Endothelial cell of umbilical vein (primary cell): ENCODE data around the gene PIK3CB. TPM values are rescaled to one million over a fixed set of nuclear protein-coding genes. Genes with fewer than 3 reads are reported as not detected.

Experiments
- BruUV-seq: library from RNA; stranded (reverse); fragments of 400-500 nt; replicated peaks from 2 replicates; lab custom pipeline; 2021; lab: Mats Ljungman, UMichigan
- CTCF ChIA-PET: fragments of 300-600, 350-600 bp; sonication (Branson Sonifier 250); formaldehyde crosslinking; loops from one replicate; lab custom pipeline; 2021; ENCODE audit warnings: antibody characterized with exemption, inconsistent platforms; lab: Charles Lee
- POLR2A ChIA-PET: fragments of 300-600, 350-600 bp; sonication (Branson Sonifier 250); formaldehyde crosslinking; loops from one replicate; lab custom pipeline; 2021; ENCODE audit warnings: antibody characterized with exemption, inconsistent platforms; lab: Charles Lee
- DNase-seq: peaks from one replicate; pipeline ENCODE4 v3.0.0-alpha.2; 2011; ENCODE audit warnings: low read depth, low spot score
- FAIRE-seq: peaks from 2 replicates; lab custom pipeline; 2011; peaks lifted over from hg19 to GRCh38; lab: Jason Lieb, UNC
- H2AFZ ChIP-seq: 2 replicates; pipeline ENCODE4 v1.6.0; 2012; ENCODE audit warnings: low read depth, low read length, control low read depth, inconsistent platforms
- H3K27ac ChIP-seq: 2 replicates; pipeline ENCODE4 v1.5.1; 2011; ENCODE audit warnings: low read depth, mild to moderate bottlenecking, control low read depth, low read length, moderate library complexity; ENCODE audit not compliant: insufficient read depth
- H3K27me3 ChIP-seq, 2 experiments: 2 replicates each; pipeline versions ENCODE4 v1.6.0 to v1.6.1; 2011; ENCODE audit warnings: low read length in 2 of 2, mixed read lengths in 1 of 2; ENCODE audit not compliant: control insufficient read depth in 2 of 2, insufficient read depth in 2 of 2
- H3K36me3 ChIP-seq, 2 experiments: 2 replicates in 1 of 2; 3 replicates in 1 of 2; pipeline ENCODE4 v1.5.1; 2011; ENCODE audit warnings: low read length in 2 of 2, mild to moderate bottlenecking in 1 of 2, moderate library complexity in 1 of 2; ENCODE audit not compliant: control insufficient read depth in 2 of 2, insufficient read depth in 2 of 2; ENCODE audit errors: extremely low read depth in 1 of 2
- H3K4me1 ChIP-seq: 3 replicates; pipeline ENCODE4 v1.5.1; 2011; ENCODE audit warnings: mild to moderate bottlenecking, low read length; ENCODE audit not compliant: control insufficient read depth, insufficient read depth; ENCODE audit errors: extremely low read depth
- H3K4me2 ChIP-seq: 2 replicates; pipeline ENCODE4 v1.6.1; 2011; ENCODE audit warnings: low read length, control low read depth, mixed read lengths; ENCODE audit not compliant: insufficient read depth
- H3K4me3 ChIP-seq, 3 experiments: fragments of 200-600 bp in 1 of 3; sonication (generic), shearing (Covaris generic) in 1 of 3; replicated peaks in 1 of 3; 2 replicates each; pipeline ENCODE4 v1.5.1; 2011 to 2016; ENCODE audit warnings: control low read depth in 3 of 3, low read length in 3 of 3, mild to moderate bottlenecking in 2 of 3, inconsistent platforms in 1 of 3, low read depth in 1 of 3, moderate library complexity in 1 of 3; ENCODE audit not compliant: insufficient read depth in 1 of 3
- H3K79me2 ChIP-seq: 2 replicates; pipeline ENCODE4 v1.6.0; 2012; ENCODE audit warnings: low read length, inconsistent platforms; ENCODE audit not compliant: control insufficient read depth, insufficient read depth
- H3K9ac ChIP-seq: replicated peaks from 2 replicates; pipeline ENCODE3; 2011; ENCODE audit warnings: low read length, control low read depth; ENCODE audit not compliant: insufficient read depth; ENCODE audit errors: extremely low read depth
- H3K9me1 ChIP-seq: replicated peaks from 3 replicates; pipeline ENCODE4 v1.6.0; 2011; ENCODE audit warnings: mild to moderate bottlenecking, low read length; ENCODE audit not compliant: control insufficient read depth, insufficient read depth; ENCODE audit errors: extremely low read depth
- H3K9me3 ChIP-seq: replicated peaks from 2 replicates; pipeline ENCODE4 v1.5.1; 2012; ENCODE audit warnings: low read length, inconsistent platforms; ENCODE audit not compliant: control insufficient read depth, insufficient read depth
- H4K20me1 ChIP-seq: replicated peaks from 2 replicates; pipeline ENCODE3; 2011; ENCODE audit warnings: mild to moderate bottlenecking, low read length; ENCODE audit not compliant: control insufficient read depth, insufficient read depth; ENCODE audit errors: extremely low read depth
- EZH2 ChIP-seq: IDR thresholded peaks from 2 replicates; pipeline ENCODE4 v1.6.1; 2012; ENCODE audit warnings: borderline replicate concordance, low read depth, mild to moderate bottlenecking, moderate library complexity, low read length, inconsistent platforms; ENCODE audit not compliant: severe bottlenecking
- JUN ChIP-seq: IDR thresholded peaks from 2 replicates; pipeline ENCODE4 v1.6.1; 2011; ENCODE audit warnings: borderline replicate concordance, low read depth; ENCODE audit not compliant: insufficient read length, insufficient read depth
- MYC ChIP-seq: IDR thresholded peaks from one replicate; pipeline ENCODE4 v1.6.1; 2011; ENCODE audit warnings: mild to moderate bottlenecking, low read depth, low read length
- dilution Hi-C: fragments of 300-500 bp; cut with MboI; formaldehyde crosslinking; loops from one replicate; pipeline ENCODE4 v1.15.0; 2019; ENCODE audit warnings: low sequenced_read_pairs; ENCODE audit not compliant: extremely low pct_ligation_motif_present
- intact Hi-C: fragments of 100-400 bp; cut with micrococcal nuclease; formaldehyde crosslinking; loops from one replicate; pipeline ENCODE4 v1.10.0; 2022
- polyA plus RNA-seq, 4 experiments: library from polyadenylated mRNA; depleted of rRNA in 3 of 4; stranded (reverse) in 3 of 4; unstranded in 1 of 4; fragments of >200 nt; gene quantifications; 2 replicates each; pipeline versions ENCODE4 v1.2.1 to v1.2.3, GENCODE V29; 2011 to 2012; ENCODE audit warnings: missing spikeins in 1 of 4
- total RNA-seq: library from RNA; stranded (reverse); gene quantifications from 2 replicates; pipeline ENCODE4 v1.2.3, GENCODE V29; 2021
- TF ChIP-seq, protein P1 (sequence below), 2 donors: IDR thresholded peaks; 1 replicate in 1 of 2; 2 replicates in 1 of 2; pipeline ENCODE4 v1.5.1; 2011; ENCODE audit warnings: low read length in 2 of 2, mild to moderate bottlenecking in 2 of 2, moderate library complexity in 2 of 2, control low read depth in 1 of 2, inconsistent platforms in 1 of 2, low read depth in 1 of 2; ENCODE audit not compliant: insufficient read depth in 1 of 2; ENCODE audit errors: extremely low read depth in 1 of 2

PIK3CB gene
- total and polyA plus RNA-seq, 2 donors (not counting 3 experiments of a cell fraction or from before 2014, with no cell fraction given) = 9.0 to 29.8 TPM

DNA sequence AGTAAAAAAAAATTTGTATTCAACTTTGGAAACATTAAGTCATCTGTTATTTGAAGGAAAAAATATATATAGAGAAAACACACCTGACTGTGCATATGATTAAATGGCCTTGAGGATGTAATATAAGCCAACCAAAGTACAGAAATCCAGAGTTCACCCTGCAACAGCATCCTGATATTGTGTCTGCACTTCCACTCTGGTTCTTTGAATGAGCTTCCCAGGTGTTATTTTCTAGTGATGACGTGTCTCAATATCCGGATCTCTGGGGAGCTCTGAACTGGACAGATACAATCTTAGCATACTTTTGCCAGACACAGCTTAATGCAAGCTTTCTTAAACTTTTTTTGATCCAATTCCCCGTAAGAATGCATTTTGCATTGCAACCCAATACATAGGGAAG lies 19.5 kb upstream of the PIK3CB start:
- Histone ChIP-seq H4K20me1 (no peaks in the 10 kb centered on the region), H3K79me2 (no peaks in the 10 kb centered on the region), H3K27ac (no peak overlapping the region), H3K36me3 (no peaks in the 10 kb centered on the region), H3K9me3 (no peaks in the 10 kb centered on the region), H3K4me2 (no peak overlapping the region), H3K4me3 (no peak overlapping the region), H3K9ac (no peak overlapping the region), H2AFZ (no peak overlapping the region), H3K9me1 (no peaks in the 10 kb centered on the region), H3K27me3 (no peaks in the 10 kb centered on the region), H3K4me1 (peaks cover 3% of the 10 kb centered on the region)
- no TSS peak for BruUV-seq
- FAIRE-seq = peak; percentile 85
- intact Hi-C loops = loop anchor here (1.0 kb wide), 1 partner anchor 9 kb away; no protein-coding TSS in a partner anchor
- peak; percentile 78 for DNase-seq
- TF ChIP-seq JUN = no peak
- TF ChIP-seq, protein P1, sequence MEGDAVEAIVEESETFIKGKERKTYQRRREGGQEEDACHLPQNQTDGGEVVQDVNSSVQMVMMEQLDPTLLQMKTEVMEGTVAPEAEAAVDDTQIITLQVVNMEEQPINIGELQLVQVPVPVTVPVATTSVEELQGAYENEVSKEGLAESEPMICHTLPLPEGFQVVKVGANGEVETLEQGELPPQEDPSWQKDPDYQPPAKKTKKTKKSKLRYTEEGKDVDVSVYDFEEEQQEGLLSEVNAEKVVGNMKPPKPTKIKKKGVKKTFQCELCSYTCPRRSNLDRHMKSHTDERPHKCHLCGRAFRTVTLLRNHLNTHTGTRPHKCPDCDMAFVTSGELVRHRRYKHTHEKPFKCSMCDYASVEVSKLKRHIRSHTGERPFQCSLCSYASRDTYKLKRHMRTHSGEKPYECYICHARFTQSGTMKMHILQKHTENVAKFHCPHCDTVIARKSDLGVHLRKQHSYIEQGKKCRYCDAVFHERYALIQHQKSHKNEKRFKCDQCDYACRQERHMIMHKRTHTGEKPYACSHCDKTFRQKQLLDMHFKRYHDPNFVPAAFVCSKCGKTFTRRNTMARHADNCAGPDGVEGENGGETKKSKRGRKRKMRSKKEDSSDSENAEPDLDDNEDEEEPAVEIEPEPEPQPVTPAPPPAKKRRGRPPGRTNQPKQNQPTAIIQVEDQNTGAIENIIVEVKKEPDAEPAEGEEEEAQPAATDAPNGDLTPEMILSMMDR (IDR thresholded peaks at IDR 0.05; ENCODE audit: extremely low read depth in 1 of 2, insufficient read depth in 1 of 2, low read depth in 1 of 2, low read length in 2 of 2) = no peak
- ChIA-PET CTCF (interaction anchor here (1.0 to 2.2 kb wide), 5 partner anchors 11 to 82 kb away, joined by 3 to 17 read pairs (median 3); no protein-coding TSS in a partner anchor), POLR2A (interaction anchor here (0.7 kb wide), 2 partner anchors 20 to 63 kb away, joined by 4 to 5 read pairs; no protein-coding TSS in a partner anchor)
- dilution Hi-C loops = no loop called here

DNA sequence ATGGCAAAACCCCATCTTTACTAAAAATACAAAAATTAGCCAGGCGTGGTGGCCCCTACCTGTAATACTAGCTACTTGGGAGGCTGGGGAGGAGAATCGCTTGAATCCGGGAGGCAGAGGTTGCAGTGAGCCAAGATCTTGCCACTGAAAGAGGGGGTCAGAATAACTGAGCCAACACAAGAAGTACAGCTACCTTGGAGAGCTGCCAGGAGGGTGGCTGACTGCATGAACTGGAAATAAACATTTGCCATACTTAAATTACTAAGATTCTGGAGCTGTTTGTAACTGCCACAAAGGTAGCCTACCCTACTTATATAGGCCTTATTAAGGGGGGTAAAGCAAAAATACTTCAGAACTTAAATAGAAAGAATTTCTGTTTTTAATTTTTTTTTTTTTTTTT lies 15.4 kb upstream of the PIK3CB start:
- FAIRE-seq (no peak), DNase-seq (peak; percentile 40)
- Histone ChIP-seq H3K4me1 (peaks cover 5% of the 10 kb centered on the region), H4K20me1 (no peaks in the 10 kb centered on the region), H3K9ac (no peak overlapping the region), H2AFZ (no peak overlapping the region), H3K4me2 (no peak overlapping the region), H3K27me3 (no peaks in the 10 kb centered on the region), H3K79me2 (no peaks in the 10 kb centered on the region), H3K9me1 (no peaks in the 10 kb centered on the region), H3K4me3 (no peak overlapping the region), H3K27ac (no peak overlapping the region), H3K36me3 (no peaks in the 10 kb centered on the region), H3K9me3 (no peaks in the 10 kb centered on the region)
- intact Hi-C loops (no loop called here), dilution Hi-C loops (no loop called here)
- POLR2A ChIA-PET = no interaction called here
- TF ChIP-seq EZH2 (no peak), MYC (no peak)
- CTCF ChIA-PET = interaction anchor here (2.9 kb wide), 1 partner anchor 65 kb away, joined by 11 read pairs; no protein-coding TSS in a partner anchor
- no TSS peak for BruUV-seq
